ENCODE results near the gene HERC6.
"Not testable (repeated sequence)": the region's sequence is repeated elsewhere in the genome, so short reads cannot be mapped to it uniquely, and the experiment has no call there.

The HERC6 gene

DNA sequence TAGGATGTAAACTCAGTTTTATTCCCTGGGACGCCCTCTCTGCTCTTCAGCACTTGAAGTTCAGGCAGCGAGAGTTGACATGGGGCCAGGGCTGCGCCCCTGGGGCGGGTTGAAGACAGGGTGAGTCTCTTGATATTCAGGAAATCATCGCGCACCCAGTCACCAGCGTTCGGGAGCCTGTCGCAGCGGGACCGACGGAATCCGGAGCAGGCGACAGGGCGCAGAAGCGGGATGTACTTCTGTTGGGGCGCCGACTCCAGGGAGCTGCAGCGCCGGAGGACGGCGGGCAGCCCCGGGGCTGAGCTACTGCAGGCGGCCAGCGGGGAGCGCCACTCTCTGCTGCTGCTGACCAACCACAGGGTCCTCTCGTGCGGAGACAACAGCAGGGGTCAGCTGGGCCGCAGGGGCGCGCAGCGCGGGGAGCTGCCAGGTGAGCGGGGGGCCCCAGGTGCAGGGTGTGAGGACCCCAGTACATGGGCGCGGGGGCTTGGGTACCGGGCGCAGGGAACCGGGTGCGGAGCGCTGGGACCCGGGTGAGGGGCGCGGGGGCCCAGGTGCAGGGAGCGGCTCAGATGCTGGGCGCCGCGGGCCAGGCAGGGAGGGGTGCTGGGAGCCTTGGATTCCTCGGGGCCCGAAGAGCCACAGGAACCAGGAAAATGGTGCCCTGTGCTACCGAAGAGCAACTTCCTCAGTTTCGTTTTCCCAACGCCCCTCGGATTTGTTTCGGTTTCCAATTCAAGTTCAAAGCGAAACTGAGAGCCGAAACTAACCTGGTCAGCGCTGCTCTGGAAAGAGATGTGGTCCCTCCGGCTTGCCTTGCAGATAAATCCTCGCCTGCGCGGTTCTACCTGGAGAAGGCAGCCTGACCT, at the start of gene HERC6:
HERC6 (plus strand) TSS at position 162 of the 869 bp plus-strand sequence; CDS start at position 232, 70 bp downstream.
- peak; percentile 62 to 66 for DNase-seq

- DNase-seq: no peak
These were observed 44.8 kb upstream of the HERC6 start for GRCh38 chr4:88333741-88334405.

DNA sequence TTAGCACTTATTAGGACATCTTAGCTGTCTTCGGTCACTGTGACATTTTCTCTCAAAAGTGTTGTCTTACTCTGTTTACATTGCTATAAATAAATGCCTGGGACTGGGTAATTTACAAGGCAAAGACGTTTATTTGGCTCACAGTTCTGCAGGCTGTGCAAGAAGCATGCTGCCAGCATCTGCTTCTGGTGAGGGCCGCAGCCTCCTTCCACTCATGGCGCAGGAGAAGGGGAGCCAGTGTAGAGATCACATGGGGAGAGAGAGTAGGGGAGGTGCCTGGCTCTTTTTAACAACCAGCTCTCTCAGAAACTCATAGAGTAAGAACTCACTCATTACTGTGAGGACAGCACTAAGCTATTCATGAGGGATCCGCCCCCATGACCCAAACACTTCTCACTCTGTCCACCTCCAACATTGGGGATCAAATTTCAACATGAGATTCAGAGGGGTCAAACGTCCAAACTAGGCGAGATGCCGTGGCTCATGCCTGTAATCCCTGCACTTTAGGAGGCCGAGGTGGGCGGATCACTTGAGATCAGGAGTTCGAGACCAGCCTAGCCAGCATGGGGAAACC, 43.5 kb upstream of the HERC6 start:
- no peak for DNase-seq

DNA sequence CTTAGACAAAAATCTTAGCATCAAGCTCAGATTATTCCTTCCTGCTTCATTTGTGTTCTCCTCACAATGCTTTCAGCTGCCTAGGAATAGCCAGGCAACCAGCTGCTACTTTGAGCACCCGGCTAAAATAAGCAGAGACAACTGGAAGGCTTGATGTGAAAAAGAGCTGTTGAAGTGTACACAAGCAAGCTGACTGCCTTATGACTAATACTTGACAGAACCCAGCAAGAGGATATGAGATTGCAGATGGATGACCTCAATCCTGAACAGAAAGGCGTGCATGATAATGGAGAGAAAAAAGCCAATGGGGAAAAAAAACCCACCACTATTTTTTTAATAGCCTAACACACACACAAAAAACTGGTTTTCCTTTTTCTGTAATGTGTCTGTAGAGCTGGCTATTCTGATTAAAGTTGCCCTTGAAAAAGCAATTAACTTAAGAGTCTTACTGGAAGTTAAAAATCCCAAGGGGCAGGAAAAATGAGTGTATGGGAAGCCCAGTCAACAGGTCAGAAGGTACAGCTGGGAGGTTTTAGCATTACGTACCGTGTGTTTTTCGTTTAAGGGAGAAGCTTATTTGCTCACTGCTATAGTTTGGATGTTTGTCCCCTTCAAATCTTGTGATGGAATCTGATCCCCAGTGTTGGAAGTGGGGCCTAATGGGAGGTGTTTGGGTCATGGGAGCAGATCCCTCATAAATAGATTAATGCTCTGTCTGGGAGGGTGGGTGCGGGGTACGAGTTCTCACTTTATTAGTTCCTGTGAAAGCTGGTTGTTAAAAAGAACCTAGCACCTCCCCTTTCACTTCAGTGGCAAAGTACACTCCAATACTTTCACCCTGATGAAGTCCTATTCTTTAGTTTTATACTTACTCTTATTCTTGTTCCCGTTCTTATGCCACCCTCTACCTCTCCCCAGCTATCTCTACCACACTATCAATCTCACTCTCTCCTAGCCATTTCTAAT, 37.1 kb upstream of the HERC6 start:
- DNase-seq: no peak

DNA sequence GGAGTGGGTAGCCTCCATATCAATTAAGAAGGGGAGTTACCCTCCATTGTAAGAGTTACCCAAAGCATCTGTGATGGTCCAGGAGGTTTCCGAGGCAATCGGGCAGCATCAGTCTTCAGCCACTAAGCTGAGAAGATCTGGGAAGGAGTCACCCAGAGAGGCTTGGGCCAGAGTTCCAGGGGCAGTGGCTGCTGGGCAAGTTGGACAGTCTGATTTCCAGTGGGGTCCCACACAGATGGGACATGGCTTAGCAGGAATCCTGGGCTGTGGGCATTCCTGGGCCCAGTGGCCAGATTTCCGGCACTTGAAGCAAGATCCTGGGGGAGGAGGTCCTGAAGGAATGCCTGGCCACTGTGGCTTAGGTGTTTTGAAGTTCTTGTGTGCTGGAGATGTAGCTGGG, 31.8 kb upstream of the HERC6 start:
- DNase-seq: not testable (repeated sequence)

- not testable (repeated sequence) for DNase-seq
These were observed 29.9 kb upstream of the HERC6 start for GRCh38 chr4:88348761-88349160.

DNA sequence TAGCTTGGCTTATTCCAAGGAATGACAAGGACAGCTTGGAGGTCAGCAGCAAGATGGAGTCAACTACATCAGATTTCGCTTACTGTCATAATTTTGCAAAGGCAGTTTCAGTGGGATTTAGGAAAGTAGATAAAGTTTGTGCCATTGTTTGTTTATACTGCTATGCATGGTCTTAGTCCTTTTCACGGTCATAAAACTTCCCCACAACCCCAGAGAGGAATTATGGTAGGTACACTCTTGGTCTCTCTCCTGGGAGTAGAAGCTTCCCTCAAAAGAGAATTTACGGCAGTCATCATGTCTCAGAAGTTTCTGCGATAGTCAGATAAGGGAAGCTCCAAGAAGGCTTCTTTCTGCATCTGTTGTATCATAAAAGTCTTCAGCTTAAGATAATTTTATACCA, 27.9 kb upstream of the HERC6 start:
- no peak for DNase-seq

GRCh38 chr4:88352062-88352740, 26.5 kb upstream of the HERC6 start:
- no peak for DNase-seq

- no peak for DNase-seq
These were observed 25.3 kb upstream of the HERC6 start for GRCh38 chr4:88353324-88353723.

DNA sequence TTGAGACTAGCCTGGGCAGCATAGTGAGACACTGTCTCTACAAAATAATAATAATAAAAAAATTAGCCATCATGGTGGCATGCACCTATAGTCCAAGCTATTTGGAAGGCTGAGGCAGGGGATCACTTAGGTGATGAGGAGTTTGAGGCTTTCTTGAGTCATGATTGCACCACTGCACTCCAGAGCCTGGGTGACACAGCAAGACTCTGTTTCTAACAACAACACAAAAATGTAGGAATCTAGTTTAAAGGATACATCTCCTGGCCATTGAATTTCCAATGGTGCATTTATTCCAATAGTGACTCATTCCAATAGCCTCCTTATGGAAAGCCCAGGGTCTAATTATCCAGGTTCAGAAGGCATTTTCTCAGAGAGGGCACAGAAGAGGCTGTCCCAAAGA, 21.9 kb upstream of the HERC6 start:
- no peak for DNase-seq

DNA sequence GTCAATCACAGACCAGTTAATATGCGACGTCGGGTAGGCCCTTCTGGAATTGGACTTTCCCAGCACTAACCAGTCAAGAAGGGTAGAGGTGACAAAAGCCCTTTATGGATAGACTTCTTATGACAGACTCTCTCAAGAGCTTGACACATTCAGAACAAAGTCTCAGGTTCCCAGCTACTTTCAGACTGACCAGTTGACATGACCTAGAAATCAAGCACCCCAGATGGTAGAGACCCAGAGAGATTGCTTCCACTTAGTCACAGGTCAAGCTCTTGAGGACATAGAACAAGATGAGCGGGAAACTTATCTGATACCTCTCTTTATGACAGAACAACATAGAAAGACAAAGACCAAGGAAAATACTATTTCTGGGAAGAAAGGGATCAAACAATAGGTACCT, 21.4 kb upstream of the HERC6 start:
- DNase-seq: no peak

DNA sequence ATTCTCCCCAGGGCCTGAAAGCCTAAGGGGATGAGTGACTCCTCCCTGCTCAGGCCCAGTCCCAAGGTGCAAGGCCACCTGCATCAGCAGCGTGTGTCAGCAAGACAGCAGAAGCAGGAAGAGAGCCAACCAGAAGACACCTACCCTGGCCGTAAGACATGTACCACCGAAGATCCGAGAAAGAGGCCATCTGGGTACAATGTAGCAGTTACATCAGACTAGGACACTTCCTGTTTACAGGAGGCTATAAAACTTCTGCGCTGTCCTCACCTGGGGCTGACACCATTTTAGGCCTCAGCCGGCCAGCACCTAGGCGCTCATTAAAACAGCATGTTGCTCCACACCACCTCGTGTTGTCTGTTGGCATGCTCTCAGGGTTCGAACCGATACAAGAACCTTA, 19.1 kb upstream of the HERC6 start:
- no peak for DNase-seq

- no peak for DNase-seq
These were observed 18.4 kb upstream of the HERC6 start for GRCh38 chr4:88360256-88360655.

DNA sequence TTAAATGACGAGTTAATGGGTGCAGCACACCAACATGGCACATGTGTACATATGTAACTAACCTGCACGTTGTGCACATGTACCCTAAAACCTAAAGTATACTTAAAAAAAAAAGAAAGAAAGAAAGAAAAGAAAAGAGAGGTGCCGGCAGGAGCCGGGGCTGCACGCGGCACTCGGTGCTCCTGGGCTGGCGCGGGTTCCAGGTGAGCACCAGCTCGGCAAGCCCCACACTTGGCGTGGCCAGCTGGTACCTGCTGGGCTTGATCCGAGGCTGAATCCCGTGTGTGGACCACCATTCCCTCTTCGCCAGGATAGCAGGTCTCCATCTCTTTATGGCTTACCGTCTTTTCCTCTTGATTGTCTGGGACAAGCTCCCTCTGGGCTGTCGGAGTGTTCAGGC, 17.9 kb upstream of the HERC6 start:
- DNase-seq: no peak

DNA sequence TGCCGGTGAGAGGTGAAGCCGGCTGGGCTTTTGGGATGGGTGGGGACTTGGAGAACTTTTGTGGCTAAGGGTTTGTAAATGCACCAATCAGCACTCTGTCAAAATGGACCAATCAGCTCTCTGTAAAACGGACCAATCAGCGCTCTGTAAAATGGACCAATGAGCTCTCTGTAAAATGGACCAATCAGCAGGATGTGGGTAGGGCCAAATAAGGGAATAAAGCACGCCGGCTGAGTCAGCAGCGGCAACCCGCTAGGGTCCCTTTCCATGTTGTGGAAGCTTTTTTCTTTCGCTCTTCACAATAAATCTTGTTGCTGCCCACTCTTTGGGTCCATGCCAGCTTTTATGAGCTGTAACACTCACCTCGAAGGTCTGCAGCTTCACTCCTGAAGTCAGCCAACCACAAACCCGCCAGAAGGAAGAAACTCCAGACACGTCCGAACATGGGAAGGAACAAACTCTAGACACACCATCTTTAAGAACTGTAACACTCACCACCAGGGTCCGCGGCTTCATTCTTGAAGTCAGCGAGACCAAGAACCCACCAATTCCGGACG, 17.4 kb upstream of the HERC6 start:
- not testable (repeated sequence) for DNase-seq

GRCh38 chr4:88366460-88366859, 12.2 kb upstream of the HERC6 start:
- DNase-seq: no peak

DNA sequence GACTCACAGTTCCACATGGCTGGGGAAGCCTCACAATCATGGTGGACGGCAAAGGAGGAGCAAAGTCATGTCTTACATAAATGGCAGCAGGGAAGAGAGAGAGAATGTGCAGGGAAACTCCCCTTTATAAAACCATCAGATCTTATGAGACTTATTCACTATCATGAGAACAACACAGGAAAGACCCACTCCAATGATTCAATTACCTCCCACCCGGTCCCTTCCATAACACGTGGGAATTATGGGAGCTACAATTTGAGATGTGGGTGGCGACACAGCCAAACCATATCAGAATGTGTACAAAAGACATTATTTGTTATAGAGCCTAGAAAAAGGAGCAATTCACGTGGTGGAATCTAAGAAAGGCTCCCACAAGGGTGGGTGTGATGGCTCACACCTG, 10.8 kb upstream of the HERC6 start:
- DNase-seq: no peak

DNA sequence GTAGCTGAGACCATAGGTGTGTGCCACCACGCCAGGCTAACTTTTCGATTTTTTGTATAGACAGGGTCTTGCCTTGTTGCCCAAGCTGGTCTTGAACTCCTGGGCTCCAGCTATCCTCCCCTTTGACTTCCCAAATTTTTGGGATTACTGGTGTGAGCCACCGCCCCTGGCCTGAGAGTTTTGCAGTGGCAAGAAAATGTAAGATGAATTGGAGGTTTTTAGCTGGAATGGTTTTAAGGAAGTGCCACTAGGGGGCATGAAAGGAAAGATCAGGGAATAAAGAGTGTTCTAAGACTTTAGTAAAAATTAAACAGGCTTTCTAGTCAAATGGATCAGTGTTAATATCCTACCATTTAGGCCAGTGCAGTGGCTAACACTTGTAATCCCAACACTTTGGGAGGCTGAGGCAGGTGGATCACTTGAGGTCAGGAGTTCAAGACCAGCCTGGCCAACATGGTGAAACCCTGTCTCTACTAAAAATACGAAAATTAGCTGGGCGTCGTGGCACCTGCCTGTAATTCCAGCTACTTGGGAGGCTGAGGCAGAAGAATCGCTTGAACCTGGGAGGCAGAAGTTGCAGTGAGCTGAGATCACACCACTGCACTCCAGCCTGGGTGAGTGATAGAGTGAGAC, 9.4 kb upstream of the HERC6 start:
- not testable (repeated sequence) for DNase-seq

GRCh38 chr4:88381123-88381522, 2.5 kb downstream of the HERC6 start:
- no peak for DNase-seq

GRCh38 chr4:88382621-88383020, 4.0 kb downstream of the HERC6 start:
- peak; percentile 43 to 52 for DNase-seq

- DNase-seq: no peak
These were observed 11.5 kb downstream of the HERC6 start for GRCh38 chr4:88390128-88390527.

All from activated CD4-positive, alpha-beta T cell treated with anti-CD3 and anti-CD28 coated beads, Interleukin-2, amount 50 U/mL, for 4 hours (primary cell).